ENCODE data around the gene PNPLA6. TPM values are rescaled to one million over a fixed set of nuclear protein-coding genes. Genes with fewer than 3 reads are reported as not detected.

PNPLA6 gene
- total and polyA plus RNA-seq, 2 of the 4 experiments (the other 2 are of a cell fraction) = 17.9 to 52.7 TPM

- POLR2A ChIA-PET (ENCODE audit: unreplicated experiment) = no interaction called here
These were observed 27.3 kb downstream of the PNPLA6 start for GRCh38 chr19:7562646-7563393.

More at GRCh38 chr19:7562646-7563393, 27.3 kb downstream of the PNPLA6 start:
- Histone ChIP-seq H4K91ac (ENCODE audit: insufficient read depth, low read depth, low read length) (no peak overlapping the region), H3K9me3 (ENCODE audit: control insufficient read depth, insufficient read depth, low read length) (no peaks in the 10 kb centered on the region), H3K27ac (ENCODE audit: insufficient read depth, low read length) (no peak overlapping the region), H2BK20ac (ENCODE audit: low read depth, low read length) (no peak overlapping the region), H3K56ac (ENCODE audit: extremely low read depth, insufficient read depth, low read length) (no peak overlapping the region), H3K79me1 (ENCODE audit: low read depth in 1 of 2, low read length in 2 of 2) (no peaks in the 10 kb centered on the region), H4K8ac (ENCODE audit: low read depth in 2 of 2, low read length in 2 of 2) (no peak overlapping the region), H2BK5ac (ENCODE audit: low read depth, low read length, poor library complexity, severe bottlenecking) (no peak overlapping the region), H4K5ac (ENCODE audit: low read depth, low read length) (no peak overlapping the region), H2BK15ac (ENCODE audit: low read depth, low read length) (no peak overlapping the region), H3K9ac (ENCODE audit: low read depth, low read length) (no peak overlapping the region), H4K20me1 (ENCODE audit: insufficient read depth, low read length) (no peaks in the 10 kb centered on the region), H3K4me2 (ENCODE audit: low read depth, low read length) (no peak overlapping the region), H3K23ac (ENCODE audit: low read depth, low read length) (no peak overlapping the region), H2AK9ac (replicated peaks; ENCODE audit: low read depth, low read length, poor library complexity) (no peak overlapping the region), H3K4ac (ENCODE audit: low read depth, low read length) (no peak overlapping the region), H3K14ac (replicated peaks; ENCODE audit: low read depth, low read length) (no peak overlapping the region), H2AK5ac (ENCODE audit: low read depth, low read length) (no peak overlapping the region), H3K4me1 (ENCODE audit: control insufficient read depth, insufficient read depth, low read length) (no peaks in the 10 kb centered on the region), H3K27me3 (ENCODE audit: control insufficient read depth, insufficient read depth, low read length) (no peaks in the 10 kb centered on the region), H2BK120ac (ENCODE audit: low read depth, low read length) (no peak overlapping the region), H2AFZ (replicated peaks; ENCODE audit: low read length, poor library complexity) (peak overlapping the region; percentile 33), H3K9me1 (ENCODE audit: insufficient read depth, low read length) (0 out of 2 replicates have a peak, but pooled peaks cover 1% of the 10 kb centered on the region), H3K18ac (ENCODE audit: low read depth, low read length) (no peak overlapping the region), H3K36me3 (ENCODE audit: control insufficient read depth, insufficient read depth, low read length) (peaks cover 30% of the 10 kb centered on the region), H3K4me3 (ENCODE audit: insufficient read depth, low read depth, low read length) (no peak overlapping the region)
- peak; percentile 48; the same call in 1 of the 2 replicates for ATAC-seq (ENCODE audit: low read depth)
- dilution Hi-C loops (cut with HindIII; ENCODE audit: low sequenced_read_pairs, unreplicated experiment) = no loop called here
- no TSS peak for BruUV-seq (replicated peaks)
- 73% methylated on average over 3 of the region's 16 CpGs; no CpG with 5 or more reads in 1 of the 2 experiments for WGBS, 2 experiments (ENCODE audit: extremely low coverage in 2 of 2, insufficient read length in 1 of 2)
- no peak for DNase-seq
- CTCF ChIA-PET = no interaction called here
- intact Hi-C loops (cut with micrococcal nuclease) = no loop called here
- in situ Hi-C loops (cut with MboI; ENCODE audit: low sequenced_read_pairs) = no loop called here
- TF ChIP-seq NFE2L2 (IDR thresholded peaks at IDR 0.05; ENCODE audit: low read depth, low read length) = no peak
- TF ChIP-seq CHD1 (IDR thresholded peaks at IDR 0.05; ENCODE audit: low read depth, low read length) = no peak
- TF ChIP-seq MXI1 (IDR thresholded peaks at IDR 0.05; ENCODE audit: borderline replicate concordance, low read depth, low read length) = 0 out of 2 replicates have a peak, but pooled peaks have one; percentile 33
- TF ChIP-seq CTCF (conservative IDR thresholded peaks at IDR 0.05; ENCODE audit: low read depth, low read length) = no peak
